ENCODE data around the gene CACNA1B. TPM values are rescaled to one million over a fixed set of nuclear protein-coding genes. Genes with fewer than 3 reads are reported as not detected.

The CACNA1B gene
- total and polyA plus RNA-seq, 2 of the 13 experiments (the other 11 are each of a cell fraction or from before 2014, with no cell fraction given) = under 0.01 to 0.04 TPM

DNA sequence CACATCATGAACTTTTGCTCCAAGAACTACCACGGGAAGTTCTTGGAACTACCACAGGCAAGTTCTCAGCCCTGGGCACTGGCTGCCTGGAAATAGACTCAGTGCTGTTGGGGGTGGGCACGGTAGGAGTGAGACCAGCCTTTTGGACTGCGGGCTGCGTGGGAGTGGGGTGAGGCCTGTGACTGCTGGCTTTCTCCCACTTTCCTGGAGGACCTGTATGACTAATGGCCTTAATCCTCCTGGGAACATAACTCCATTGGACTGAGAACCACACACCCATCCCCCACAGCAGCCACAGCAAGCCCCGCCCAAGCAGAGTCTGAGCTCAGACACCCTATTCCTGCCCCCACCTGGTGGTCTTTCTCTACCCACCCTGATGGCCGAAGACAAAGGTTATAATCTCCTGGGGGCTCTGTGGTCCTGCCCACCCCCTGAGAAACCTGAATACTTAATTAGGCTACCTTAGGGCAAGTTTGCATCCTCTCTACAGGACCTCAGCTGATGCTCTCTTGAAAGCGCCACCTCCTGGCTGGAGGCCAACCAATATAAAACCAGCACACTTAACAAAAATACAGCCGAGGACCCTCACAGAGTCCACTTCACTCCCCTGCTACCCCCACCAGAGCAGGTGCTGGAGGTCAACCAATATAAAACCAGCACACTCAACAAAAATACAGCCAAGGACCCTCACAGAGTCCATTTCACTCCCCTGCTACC lies 112.6 kb downstream of the CACNA1B start:
- POLR2A ChIA-PET = no interaction called here

GRCh38 chr9:138003485-138004190 lies 126.1 kb downstream of the CACNA1B start:
- no peaks in the 10 kb centered on the region for H3K36me3 ChIP-seq (replicated peaks in 1 of 2; ENCODE audit: control insufficient read depth in 1 of 2, insufficient read depth in 2 of 2, low read length in 2 of 2)
- ATAC-seq (no peak), DNase-seq (ENCODE audit: low spot score) (no peak), FAIRE-seq (no peak)
- CTCF ChIA-PET (ENCODE audit: low intra/inter-chr PET ratio, low total read pairs) = no interaction called here
- in situ Hi-C loops (cut with HindIII; ENCODE audit: extremely low pct_ligation_motif_present, low pct_unique_long_range_greater_than_20kb) = no loop called here
- POLR2A ChIA-PET = no interaction called here
- no peak overlapping the region for H3K9ac ChIP-seq (ENCODE audit: insufficient read depth, low read depth, low read length)
- 14% methylated on average over 13 of the region's 13 CpGs for WGBS (ENCODE audit: low lambda C conversion rate)
- no peaks in the 10 kb centered on the region for H3K9me3 ChIP-seq (ENCODE audit: low read length)
- no peak overlapping the region for H2AFZ ChIP-seq (ENCODE audit: low read length)
- TF ChIP-seq MAFK (conservative IDR thresholded peaks at IDR 0.05 in 1 of 2, IDR thresholded peaks at IDR 0.05 in 1 of 2; ENCODE audit: low read length in 2 of 2) (peak; percentile 85 to 92), POLR2G (IDR thresholded peaks at IDR 0.05; ENCODE audit: low read depth, low read length) (no peak), ZNF335 (CRISPR knock-in tag; IDR thresholded peaks at IDR 0.05) (no peak), MAFF (IDR thresholded peaks at IDR 0.05; ENCODE audit: low read depth, low read length) (peak; percentile 84)
- H3K79me2 ChIP-seq (ENCODE audit: insufficient read depth, low read length) = no peaks in the 10 kb centered on the region
- H3K4me2 ChIP-seq (ENCODE audit: low read depth, low read length) = no peak overlapping the region
- H3K4me3 ChIP-seq (replicated peaks in 1 of 3; ENCODE audit: insufficient read depth in 1 of 3, low read depth in 2 of 3, low read length in 3 of 3) = no peak overlapping the region
- BruUV-seq (replicated peaks) = no TSS peak
- H3K4me1 ChIP-seq (ENCODE audit: insufficient read depth, low read length) = no peaks in the 10 kb centered on the region
- H4K20me1 ChIP-seq (ENCODE audit: insufficient read depth, low read length) = no peaks in the 10 kb centered on the region
- intact Hi-C loops (cut with micrococcal nuclease; ENCODE audit: unreplicated experiment) = no loop called here
- H3K27me3 ChIP-seq (ENCODE audit: control insufficient read depth in 1 of 2, insufficient read depth in 2 of 2, low read length in 2 of 2) = peaks cover 0 to 4% of the 10 kb centered on the region in 2 experiments; a peak in 3 of 5 replicates
- no peak overlapping the region for H3K27ac ChIP-seq (ENCODE audit: extremely low read length, insufficient read depth, low read length)

More for the DNA sequence above, 112.6 kb downstream of the CACNA1B start:
- Histone ChIP-seq H3K27ac (ENCODE audit: extremely low read length, insufficient read depth, low read length) (no peak overlapping the region), H3K27me3 (ENCODE audit: control insufficient read depth in 1 of 2, insufficient read depth in 2 of 2, low read length in 2 of 2) (no peaks in the 10 kb centered on the region), H4K20me1 (ENCODE audit: insufficient read depth, low read length) (no peaks in the 10 kb centered on the region), H3K4me3 (replicated peaks in 1 of 3; ENCODE audit: insufficient read depth in 1 of 3, low read depth in 2 of 3, low read length in 3 of 3) (no peak overlapping the region), H3K9me3 (ENCODE audit: low read length) (no peaks in the 10 kb centered on the region), H2AFZ (ENCODE audit: low read length) (no peak overlapping the region), H3K4me1 (ENCODE audit: insufficient read depth, low read length) (no peaks in the 10 kb centered on the region), H3K36me3 (replicated peaks in 1 of 2; ENCODE audit: control insufficient read depth in 1 of 2, insufficient read depth in 2 of 2, low read length in 2 of 2) (no peaks in the 10 kb centered on the region), H3K79me2 (ENCODE audit: insufficient read depth, low read length) (no peaks in the 10 kb centered on the region), H3K9ac (ENCODE audit: insufficient read depth, low read depth, low read length) (no peak overlapping the region), H3K4me2 (ENCODE audit: low read depth, low read length) (no peak overlapping the region)
- FAIRE-seq (no peak), ATAC-seq (no peak), DNase-seq (ENCODE audit: low spot score) (no peak)
- BruUV-seq (replicated peaks) = no TSS peak
- TF ChIP-seq ZBTB44 (CRISPR knock-in tag; IDR thresholded peaks at IDR 0.05) (no peak), ZMYM4 (CRISPR knock-in tag; IDR thresholded peaks at IDR 0.05) (no peak), NFRKB (IDR thresholded peaks at IDR 0.05) (no peak)
- 33% methylated on average over 3 of the region's 8 CpGs for WGBS (ENCODE audit: low lambda C conversion rate)
- CTCF ChIA-PET (ENCODE audit: low intra/inter-chr PET ratio, low total read pairs) = no interaction called here
- intact Hi-C loops (cut with micrococcal nuclease; ENCODE audit: unreplicated experiment) (no loop called here), in situ Hi-C loops (cut with HindIII; ENCODE audit: extremely low pct_ligation_motif_present, low pct_unique_long_range_greater_than_20kb) (no loop called here)

All from HepG2 (cell line).